Mammary epithelial cell (primary cell): ENCODE results near the gene SMIM11.
"Not testable (repeated sequence)": the region's sequence is repeated elsewhere in the genome, so short reads cannot be mapped to it uniquely, and the experiment has no call there.

Experiments used
- CTCF ChIP-seq, 2 donors: IDR thresholded peaks in 1 of 2; conservative IDR thresholded peaks in 1 of 2; 2 replicates each; pipeline ENCODE4 v1.5.1; 2011 to 2012; ENCODE audit warnings: inconsistent platforms in 2 of 2, low read length in 2 of 2, mild to moderate bottlenecking in 2 of 2, control low read depth in 1 of 2, low read depth in 1 of 2; ENCODE audit not compliant: insufficient read depth in 1 of 2; ENCODE audit errors: extremely low read depth in 1 of 2
- EZH2 ChIP-seq: IDR thresholded peaks from 2 replicates; pipeline ENCODE4 v1.6.1; 2012; ENCODE audit warnings: low read length, inconsistent platforms, borderline replicate concordance

- TF ChIP-seq CTCF (conservative IDR thresholded peaks at IDR 0.05 in 1 of 2, IDR thresholded peaks at IDR 0.05 in 1 of 2; ENCODE audit: extremely low read depth in 1 of 2, insufficient read depth in 1 of 2, low read depth in 1 of 2, low read length in 2 of 2); EZH2: not testable (repeated sequence)
These were observed 30.8 kb downstream of the SMIM11 start for GRCh38 chr21:34406102-34406501.
